Sigmoid colon (tissue), 7 donors: ENCODE results near the gene DAGLA. TPM values are rescaled to one million over a fixed set of nuclear protein-coding genes. Genes with fewer than 3 reads are reported as not detected.

ENCODE experiments used
- DNase-seq: peaks from one replicate; pipeline ENCODE4 v3.0.0-alpha.2; 2019
- H3K27ac ChIP-seq, 4 donors: fragments of 200-600 bp; sonication (generic); one replicate each; pipeline ENCODE4 v1.5.1; 2016 to 2019; ENCODE audit warnings: mild to moderate bottlenecking in 1 of 4
- H3K27me3 ChIP-seq, 3 donors: fragments of 200-600 bp; sonication (generic); one replicate each; pipeline ENCODE4 v1.5.1; 2019; ENCODE audit warnings: mild to moderate bottlenecking in 1 of 3
- H3K36me3 ChIP-seq, 4 donors: fragments of 200-600 bp; sonication (generic); one replicate each; pipeline ENCODE4 v1.5.1; 2016 to 2019
- H3K4me1 ChIP-seq, 4 donors: fragments of 200-600 bp; sonication (generic); one replicate each; pipeline ENCODE4 v1.5.1; 2017 to 2019
- H3K4me3 ChIP-seq, 4 donors: fragments of 200-600 bp; sonication (generic); one replicate each; pipeline ENCODE4 v1.5.1; 2017 to 2019; ENCODE audit warnings: mild to moderate bottlenecking in 2 of 4, moderate library complexity in 1 of 4
- H3K9me3 ChIP-seq, 4 donors: fragments of 200-600 bp in 3 of 4; sonication (generic) in 3 of 4; one replicate each; pipeline versions ENCODE4 v1.5.1 to v1.6.1; 2013 to 2019
- CTCF ChIP-seq, 4 experiments: fragments of 450-650 bp in 3 of 4; fragments of 200-600 bp in 1 of 4; IDR thresholded peaks; one replicate each; pipeline ENCODE4 v1.5.1; 2016 to 2019; ENCODE audit warnings: antibody characterized with exemption in 4 of 4, mild to moderate bottlenecking in 3 of 4, moderate library complexity in 2 of 4
- EP300 ChIP-seq, 4 donors: sonication (generic); formaldehyde crosslinking; IDR thresholded peaks; one replicate each; pipeline ENCODE4 v1.6.1; 2017; ENCODE audit warnings: antibody characterized with exemption in 4 of 4
- POLR2A ChIP-seq, 2 donors: fragments of 450-650 bp; IDR thresholded peaks; one replicate each; pipeline ENCODE4 v1.6.1; 2016; ENCODE audit warnings: antibody characterized with exemption in 2 of 2, mild to moderate bottlenecking in 2 of 2, moderate library complexity in 2 of 2
- POLR2AphosphoS5 ChIP-seq, 4 donors: sonication (generic); formaldehyde crosslinking; IDR thresholded peaks; one replicate each; pipeline ENCODE4 v1.6.1; 2017; ENCODE audit warnings: antibody characterized with exemption in 4 of 4
- WGBS, 2 donors: extraction: QIAGEN DNeasy Blood & Tissue Kit; methylation state at CpG; one replicate each; pipeline ENCODE4 v1.1.7; 2013; 5-methylcytosine and 5-hydroxymethylcytosine counted together
- intact Hi-C: fragments of 100-400 bp; cut with DNase I; formaldehyde crosslinking; loops from one replicate; pipeline ENCODE4 v1.15.1; 2023
- polyA plus RNA-seq, 3 donors: library from polyadenylated mRNA; stranded (reverse); fragments of 200-250 nt; gene quantifications; one replicate each; pipeline ENCODE4 v1.2.3, GENCODE V29; 2013
- total RNA-seq, 4 donors: library from RNA; depleted of rRNA; stranded (reverse); fragments of >200 nt; gene quantifications; one replicate each; pipeline ENCODE4 v1.1.0, GENCODE V29; 2016
- donor health status: healthy with polysubstance abuse.
- donor health status: Bipolar disorder and iron deficiency.
- donor health status: healthy.

The DAGLA gene
- total and polyA plus RNA-seq, 7 donors, result 1.8 to 6.2 (median 2.1) TPM

DNA sequence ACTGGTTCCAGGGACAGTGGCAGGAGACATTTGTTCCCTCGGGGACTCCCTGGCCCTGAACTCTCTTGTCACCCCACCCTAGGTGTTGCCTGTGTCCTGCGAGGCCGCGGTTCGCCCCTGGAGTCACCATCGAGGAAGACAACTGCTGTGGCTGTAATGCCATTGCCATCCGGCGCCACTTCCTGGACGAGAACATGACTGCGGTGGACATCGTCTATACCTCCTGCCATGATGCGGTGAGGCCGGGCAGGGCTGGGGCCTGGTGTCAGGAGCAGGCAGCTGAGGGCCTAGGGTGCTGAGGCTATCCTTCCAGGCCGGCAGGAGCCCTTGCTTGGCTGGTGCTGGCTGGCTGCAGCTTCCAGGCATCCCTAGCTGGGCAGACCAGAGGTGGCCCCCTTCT, 54.6 kb downstream of the DAGLA start:
- Histone ChIP-seq H3K36me3 (peaks cover 0 to 37% (median 20%) of the 10 kb centered on the region in 4 donors), H3K9me3 (no peaks in the 10 kb centered on the region), H3K27me3 (no peaks in the 10 kb centered on the region), H3K4me3 (no peak overlapping the region), H3K4me1 (peaks cover 0 to 24% (median 22%) of the 10 kb centered on the region in 4 donors), H3K27ac (no peak overlapping the region)
- 91 to 93% methylated on average over 14 of the region's 14 CpGs for WGBS, 2 donors
- DNase-seq, result no peak
- TF ChIP-seq EP300 (IDR thresholded peaks at IDR 0.05), result no peak
- no peak for TF ChIP-seq CTCF (IDR thresholded peaks at IDR 0.05)
- no peak for TF ChIP-seq POLR2AphosphoS5 (IDR thresholded peaks at IDR 0.05)
- TF ChIP-seq POLR2A (IDR thresholded peaks at IDR 0.05), result no peak
- intact Hi-C loops, result no loop called here

DNA sequence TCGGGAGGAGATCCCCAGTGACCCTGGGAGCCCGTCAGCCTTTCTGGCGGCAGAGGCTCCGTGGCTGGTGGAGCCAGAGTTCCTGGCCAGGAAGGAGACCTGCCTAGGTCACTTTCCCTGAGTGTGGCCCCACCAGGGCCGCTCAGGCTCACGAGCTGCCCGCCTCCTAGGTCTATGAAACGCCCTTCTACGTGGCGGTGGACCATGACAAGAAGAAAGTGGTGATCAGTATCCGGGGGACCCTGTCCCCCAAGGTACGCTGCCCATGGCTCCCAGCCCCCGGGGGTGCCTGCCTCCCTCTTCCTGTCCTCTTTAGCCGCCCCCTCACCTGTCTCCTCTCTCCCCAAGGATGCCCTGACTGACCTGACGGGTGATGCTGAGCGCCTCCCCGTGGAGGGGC, 55.2 kb downstream of the DAGLA start:
- Histone ChIP-seq H3K4me1 (peaks cover 0 to 24% (median 22%) of the 10 kb centered on the region in 4 donors), H3K36me3 (peaks cover 0 to 39% (median 20%) of the 10 kb centered on the region in 4 donors), H3K27me3 (no peaks in the 10 kb centered on the region), H3K9me3 (no peaks in the 10 kb centered on the region), H3K4me3 (no peak overlapping the region), H3K27ac (no peak overlapping the region)
- intact Hi-C loops, result no loop called here
- no peak for DNase-seq
- TF ChIP-seq CTCF (IDR thresholded peaks at IDR 0.05) (no peak), POLR2AphosphoS5 (IDR thresholded peaks at IDR 0.05) (no peak), EP300 (IDR thresholded peaks at IDR 0.05) (no peak), POLR2A (IDR thresholded peaks at IDR 0.05) (no peak)
- WGBS, 2 donors, result 88 to 93% methylated on average over 17 of the region's 17 CpGs

DNA sequence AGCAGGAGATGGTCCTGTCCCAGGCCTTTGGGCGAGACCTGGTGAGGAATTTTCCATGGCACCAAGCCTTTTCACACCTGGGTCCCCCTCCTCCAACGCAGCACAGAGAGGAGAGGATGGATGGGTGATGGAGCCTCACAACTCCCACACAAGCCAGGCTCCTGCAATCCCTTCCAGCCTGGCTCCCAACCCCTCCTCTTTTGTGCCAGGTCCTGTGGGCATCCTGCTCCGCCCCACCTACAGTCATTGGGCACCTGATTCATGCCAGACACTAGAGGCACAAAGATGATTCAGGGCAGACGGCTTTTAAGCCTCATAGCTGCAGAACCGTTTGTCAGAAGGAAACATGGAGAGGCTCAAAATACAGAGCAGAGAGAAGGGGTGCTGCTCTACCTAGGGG, 56.1 kb downstream of the DAGLA start:
- intact Hi-C loops, result no loop called here

DNA sequence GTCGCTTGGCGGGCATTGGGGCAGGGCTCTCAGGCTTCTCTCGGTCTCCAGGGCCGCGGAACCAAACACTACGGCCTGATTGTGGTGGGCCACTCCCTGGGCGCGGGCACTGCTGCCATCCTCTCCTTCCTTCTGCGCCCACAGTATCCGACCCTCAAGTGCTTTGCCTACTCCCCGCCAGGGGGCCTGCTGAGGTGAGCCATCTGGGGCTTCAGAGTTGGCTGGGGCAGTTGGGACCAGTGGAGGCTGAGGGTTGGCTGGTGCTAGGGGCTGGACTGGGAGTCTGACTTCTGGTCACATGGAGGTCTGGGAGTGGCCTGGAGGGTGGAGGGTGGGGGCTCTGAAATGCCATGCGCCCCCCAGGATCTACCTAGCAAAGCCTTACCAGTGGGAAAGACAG, 56.9 kb downstream of the DAGLA start:
- no peak for DNase-seq
- no peak for TF ChIP-seq POLR2A (IDR thresholded peaks at IDR 0.05)
- no peak for TF ChIP-seq CTCF (IDR thresholded peaks at IDR 0.05)
- TF ChIP-seq EP300 (IDR thresholded peaks at IDR 0.05), result no peak
- TF ChIP-seq POLR2AphosphoS5 (IDR thresholded peaks at IDR 0.05), result no peak
- no peaks in the 10 kb centered on the region for H3K9me3 ChIP-seq
- H3K4me3 ChIP-seq, result no peak overlapping the region
- H3K4me1 ChIP-seq, result peaks cover 0 to 17% (median 12%) of the 10 kb centered on the region in 4 donors
- intact Hi-C loops, result no loop called here
- H3K27me3 ChIP-seq, result no peaks in the 10 kb centered on the region
- no peak overlapping the region for H3K27ac ChIP-seq
- peaks cover 0 to 56% (median 20%) of the 10 kb centered on the region in 4 donors for H3K36me3 ChIP-seq
- WGBS, 2 donors, result 90 to 91% methylated on average over 12 of the region's 12 CpGs

More for the DNA sequence above, 56.1 kb downstream of the DAGLA start:
- Histone ChIP-seq H3K36me3 (peaks cover 0 to 48% (median 20%) of the 10 kb centered on the region in 4 donors), H3K27ac (no peak overlapping the region), H3K9me3 (no peaks in the 10 kb centered on the region), H3K4me1 (peaks cover 0 to 24% (median 21%) of the 10 kb centered on the region in 4 donors), H3K4me3 (no peak overlapping the region), H3K27me3 (no peaks in the 10 kb centered on the region)
- DNase-seq, result no peak
- TF ChIP-seq CTCF (IDR thresholded peaks at IDR 0.05) (no peak), POLR2AphosphoS5 (IDR thresholded peaks at IDR 0.05) (no peak), POLR2A (IDR thresholded peaks at IDR 0.05) (no peak), EP300 (IDR thresholded peaks at IDR 0.05) (no peak)
- WGBS, 2 donors, result 86 to 88% methylated on average over 5 of the region's 5 CpGs
